ENCODE data around the gene CAPG. TPM values are rescaled to one million over a fixed set of nuclear protein-coding genes. Genes with fewer than 3 reads are reported as not detected.

Gene CAPG
- polyA plus RNA-seq, 1 donor from 2014 or later: not detected

DNA sequence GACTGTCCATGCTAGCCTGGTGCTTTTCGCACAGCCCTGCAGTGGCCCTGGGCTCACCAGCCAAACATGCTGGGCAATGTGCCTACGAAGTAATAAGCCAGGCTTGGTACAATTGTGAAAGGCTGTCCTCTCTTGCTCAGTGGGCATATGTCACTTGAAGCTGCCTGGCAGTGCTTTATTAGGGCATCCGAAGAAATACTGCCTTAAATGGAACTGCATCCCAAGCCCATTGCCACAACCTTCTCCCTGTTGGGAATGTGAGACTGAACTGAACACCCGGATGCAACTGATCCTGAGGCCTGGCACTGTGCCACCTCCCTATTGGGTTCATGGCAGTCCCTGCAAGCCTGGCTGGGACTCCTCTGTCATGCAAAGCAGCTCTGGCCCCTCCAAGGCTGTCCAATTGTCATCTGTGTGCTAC lies 15.9 kb downstream of the CAPG start:
- H3K4me2 ChIP-seq (ENCODE audit: low read length): no peak overlapping the region
- no peaks in the 10 kb centered on the region for H3K36me3 ChIP-seq (ENCODE audit: insufficient read depth, low read length)
- no peaks in the 10 kb centered on the region for H3K79me2 ChIP-seq (replicated peaks; ENCODE audit: insufficient read depth, low read length)
- H3F3A ChIP-seq (ENCODE audit: insufficient read depth, low read length, poor library complexity, severe bottlenecking): no peaks in the 10 kb centered on the region
- H3K9ac ChIP-seq (ENCODE audit: low read length): no peak overlapping the region
- TF ChIP-seq, protein P1, sequence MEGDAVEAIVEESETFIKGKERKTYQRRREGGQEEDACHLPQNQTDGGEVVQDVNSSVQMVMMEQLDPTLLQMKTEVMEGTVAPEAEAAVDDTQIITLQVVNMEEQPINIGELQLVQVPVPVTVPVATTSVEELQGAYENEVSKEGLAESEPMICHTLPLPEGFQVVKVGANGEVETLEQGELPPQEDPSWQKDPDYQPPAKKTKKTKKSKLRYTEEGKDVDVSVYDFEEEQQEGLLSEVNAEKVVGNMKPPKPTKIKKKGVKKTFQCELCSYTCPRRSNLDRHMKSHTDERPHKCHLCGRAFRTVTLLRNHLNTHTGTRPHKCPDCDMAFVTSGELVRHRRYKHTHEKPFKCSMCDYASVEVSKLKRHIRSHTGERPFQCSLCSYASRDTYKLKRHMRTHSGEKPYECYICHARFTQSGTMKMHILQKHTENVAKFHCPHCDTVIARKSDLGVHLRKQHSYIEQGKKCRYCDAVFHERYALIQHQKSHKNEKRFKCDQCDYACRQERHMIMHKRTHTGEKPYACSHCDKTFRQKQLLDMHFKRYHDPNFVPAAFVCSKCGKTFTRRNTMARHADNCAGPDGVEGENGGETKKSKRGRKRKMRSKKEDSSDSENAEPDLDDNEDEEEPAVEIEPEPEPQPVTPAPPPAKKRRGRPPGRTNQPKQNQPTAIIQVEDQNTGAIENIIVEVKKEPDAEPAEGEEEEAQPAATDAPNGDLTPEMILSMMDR (IDR thresholded peaks at IDR 0.05; ENCODE audit: poor library complexity, severe bottlenecking): no peak
- TF ChIP-seq POLR2AphosphoS5 (IDR thresholded peaks at IDR 0.05) (no peak), EZH2 (IDR thresholded peaks at IDR 0.05; ENCODE audit: borderline replicate concordance, insufficient read depth, low read length, poor library complexity, severe bottlenecking) (no peak)
- no peak overlapping the region for H2AFZ ChIP-seq (ENCODE audit: low read depth, low read length)
- H3K9me2 ChIP-seq (ENCODE audit: insufficient read depth, low read length): no peaks in the 10 kb centered on the region
- no peaks in the 10 kb centered on the region for H3K27me3 ChIP-seq (ENCODE audit: insufficient read depth, low read depth, low read length)
- no peak overlapping the region for H3K4me3 ChIP-seq (ENCODE audit: low read length)
- no peaks in the 10 kb centered on the region for H3K9me3 ChIP-seq (ENCODE audit: low read length)
- H4K20me1 ChIP-seq (ENCODE audit: insufficient read depth): no peaks in the 10 kb centered on the region
- H3K27ac ChIP-seq (ENCODE audit: low read length): no peak overlapping the region

DNA sequence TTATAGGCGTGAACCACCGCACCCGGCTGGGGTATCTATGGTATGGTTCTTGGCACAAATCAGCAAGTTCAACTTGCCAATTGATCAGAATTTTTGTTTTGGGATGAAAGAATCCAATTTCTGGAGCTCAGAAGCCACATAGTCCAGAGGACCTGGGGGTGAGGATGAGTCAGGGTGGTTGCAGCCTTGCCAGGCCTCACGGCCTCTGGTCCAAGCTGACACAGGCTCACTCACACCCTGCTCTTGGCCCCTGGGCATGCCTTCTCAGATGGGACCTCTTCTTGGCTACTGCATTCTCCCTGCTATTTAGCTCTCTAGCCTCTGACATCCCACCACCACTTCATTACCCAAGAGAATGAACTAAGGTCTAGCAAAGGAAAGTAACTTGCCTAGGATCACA lies 16.3 kb downstream of the CAPG start:
- H3K9me2 ChIP-seq (ENCODE audit: insufficient read depth, low read length): no peaks in the 10 kb centered on the region
- H3K79me2 ChIP-seq (replicated peaks; ENCODE audit: insufficient read depth, low read length): no peaks in the 10 kb centered on the region
- no peak overlapping the region for H3K4me3 ChIP-seq (ENCODE audit: low read length)
- H3K9ac ChIP-seq (ENCODE audit: low read length): no peak overlapping the region
- no peaks in the 10 kb centered on the region for H4K20me1 ChIP-seq (ENCODE audit: insufficient read depth)
- H3K27ac ChIP-seq (ENCODE audit: low read length): no peak overlapping the region
- H2AFZ ChIP-seq (ENCODE audit: low read depth, low read length): no peak overlapping the region
- no peaks in the 10 kb centered on the region for H3K27me3 ChIP-seq (ENCODE audit: insufficient read depth, low read depth, low read length)
- TF ChIP-seq EZH2 (IDR thresholded peaks at IDR 0.05; ENCODE audit: borderline replicate concordance, insufficient read depth, low read length, poor library complexity, severe bottlenecking) (no peak), RAD21 (conservative IDR thresholded peaks at IDR 0.05) (no peak), TAF1 (IDR thresholded peaks at IDR 0.05; ENCODE audit: low read depth) (no peak), MXI1 (conservative IDR thresholded peaks at IDR 0.05; ENCODE audit: poor library complexity, severe bottlenecking) (no peak), POLR2AphosphoS5 (IDR thresholded peaks at IDR 0.05) (no peak), EP300 (conservative IDR thresholded peaks at IDR 0.05; ENCODE audit: poor library complexity, severe bottlenecking) (no peak), SMC3 (conservative IDR thresholded peaks at IDR 0.05; ENCODE audit: poor library complexity) (no peak)
- TF ChIP-seq, protein P2, sequence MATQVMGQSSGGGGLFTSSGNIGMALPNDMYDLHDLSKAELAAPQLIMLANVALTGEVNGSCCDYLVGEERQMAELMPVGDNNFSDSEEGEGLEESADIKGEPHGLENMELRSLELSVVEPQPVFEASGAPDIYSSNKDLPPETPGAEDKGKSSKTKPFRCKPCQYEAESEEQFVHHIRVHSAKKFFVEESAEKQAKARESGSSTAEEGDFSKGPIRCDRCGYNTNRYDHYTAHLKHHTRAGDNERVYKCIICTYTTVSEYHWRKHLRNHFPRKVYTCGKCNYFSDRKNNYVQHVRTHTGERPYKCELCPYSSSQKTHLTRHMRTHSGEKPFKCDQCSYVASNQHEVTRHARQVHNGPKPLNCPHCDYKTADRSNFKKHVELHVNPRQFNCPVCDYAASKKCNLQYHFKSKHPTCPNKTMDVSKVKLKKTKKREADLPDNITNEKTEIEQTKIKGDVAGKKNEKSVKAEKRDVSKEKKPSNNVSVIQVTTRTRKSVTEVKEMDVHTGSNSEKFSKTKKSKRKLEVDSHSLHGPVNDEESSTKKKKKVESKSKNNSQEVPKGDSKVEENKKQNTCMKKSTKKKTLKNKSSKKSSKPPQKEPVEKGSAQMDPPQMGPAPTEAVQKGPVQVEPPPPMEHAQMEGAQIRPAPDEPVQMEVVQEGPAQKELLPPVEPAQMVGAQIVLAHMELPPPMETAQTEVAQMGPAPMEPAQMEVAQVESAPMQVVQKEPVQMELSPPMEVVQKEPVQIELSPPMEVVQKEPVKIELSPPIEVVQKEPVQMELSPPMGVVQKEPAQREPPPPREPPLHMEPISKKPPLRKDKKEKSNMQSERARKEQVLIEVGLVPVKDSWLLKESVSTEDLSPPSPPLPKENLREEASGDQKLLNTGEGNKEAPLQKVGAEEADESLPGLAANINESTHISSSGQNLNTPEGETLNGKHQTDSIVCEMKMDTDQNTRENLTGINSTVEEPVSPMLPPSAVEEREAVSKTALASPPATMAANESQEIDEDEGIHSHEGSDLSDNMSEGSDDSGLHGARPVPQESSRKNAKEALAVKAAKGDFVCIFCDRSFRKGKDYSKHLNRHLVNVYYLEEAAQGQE (IDR thresholded peaks at IDR 0.05; ENCODE audit: borderline replicate concordance): no peak
- TF ChIP-seq, protein P1 (IDR thresholded peaks at IDR 0.05; ENCODE audit: poor library complexity, severe bottlenecking): no peak
- no peak overlapping the region for H3K4me2 ChIP-seq (ENCODE audit: low read length)
- no peaks in the 10 kb centered on the region for H3K36me3 ChIP-seq (ENCODE audit: insufficient read depth, low read length)
- H3F3A ChIP-seq (ENCODE audit: insufficient read depth, low read length, poor library complexity, severe bottlenecking): no peaks in the 10 kb centered on the region
- no peaks in the 10 kb centered on the region for H3K9me3 ChIP-seq (ENCODE audit: low read length)
